GM12873 (cell line): Measurements from ENCODE around the gene FH.

ENCODE experiments used
- CTCF ChIP-seq: IDR thresholded peaks from 2 replicates; pipeline ENCODE4 v1.5.1; 2012; ENCODE audit warnings: low read depth, mild to moderate bottlenecking, moderate library complexity, low read length, control low read depth; ENCODE audit not compliant: insufficient read depth; ENCODE audit errors: missing control alignments

Gene FH

GRCh38 chr1:241551759-241552638 lies 32.4 kb upstream of the FH start:
- no peak for TF ChIP-seq CTCF

- no peak for TF ChIP-seq CTCF
These were observed 30.8 kb upstream of the FH start for GRCh38 chr1:241550318-241550717.

- TF ChIP-seq CTCF: no peak
These were observed 28.5 kb upstream of the FH start for GRCh38 chr1:241548008-241548407.

GRCh38 chr1:241542199-241542907 lies 22.8 kb upstream of the FH start:
- no peak for TF ChIP-seq CTCF

- TF ChIP-seq CTCF: no peak
These were observed 17.4 kb upstream of the FH start for GRCh38 chr1:241536969-241537368.

- TF ChIP-seq CTCF: no peak
These were observed 16.7 kb upstream of the FH start for GRCh38 chr1:241536304-241536703.

- TF ChIP-seq CTCF: no peak
These were observed 14.0 kb upstream of the FH start for GRCh38 chr1:241533326-241534115.
